Measurements from ENCODE around the gene KIAA0513. TPM values are rescaled to one million over a fixed set of nuclear protein-coding genes. Genes with fewer than 3 reads are reported as not detected.
"Not testable (repeated sequence)": the region's sequence is repeated elsewhere in the genome, so short reads cannot be mapped to it uniquely, and the experiment has no call there.

KIAA0513 gene
- total RNA-seq, 4 donors from 2014 or later, result 14.8 to 43.4 (median 28.5) TPM

DNA sequence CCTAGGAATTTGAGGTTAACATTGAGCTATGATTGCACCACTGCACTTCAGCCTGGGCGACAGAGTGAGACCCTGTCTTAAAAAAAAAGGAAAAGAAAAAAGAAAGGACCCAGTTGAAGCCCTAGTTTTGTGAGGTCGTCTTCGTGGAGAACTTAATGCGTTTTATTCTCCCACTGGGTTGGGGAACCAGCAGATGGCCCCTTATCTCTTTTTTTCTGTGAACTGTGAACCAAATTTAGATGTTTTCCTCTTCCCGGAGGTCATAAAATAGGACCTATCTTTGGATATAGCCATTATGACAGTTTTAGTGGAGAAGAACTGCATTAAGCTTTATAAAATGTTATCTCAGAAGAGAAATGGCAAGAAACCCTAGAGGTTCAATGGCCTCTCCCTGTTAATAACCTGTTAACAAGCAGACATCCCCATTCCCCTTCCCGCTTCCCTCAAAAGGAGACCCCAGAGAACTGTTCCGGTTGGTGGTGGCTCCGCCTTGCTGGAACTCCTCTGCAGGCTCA is 23.5 kb downstream of the KIAA0513 start:
- Histone ChIP-seq H3K4me3 (no peak overlapping the region), H3K36me3 (no peaks in the 10 kb centered on the region), H3K27ac (no peak overlapping the region), H3K4me1 (peaks cover 0 to 25% (median 9%) of the 10 kb centered on the region in 3 donors), H3K9me3 (no peaks in the 10 kb centered on the region), H3K27me3 (no peaks in the 10 kb centered on the region)
- no peak for ATAC-seq
- 63 to 71% methylated on average over 5 to 8 of the region's 8 CpGs for WGBS, 2 donors (ENCODE audit: low coverage in 1 of 2)
- no peak for TF ChIP-seq POLR2A (IDR thresholded peaks at IDR 0.05)
- TF ChIP-seq, protein P1, sequence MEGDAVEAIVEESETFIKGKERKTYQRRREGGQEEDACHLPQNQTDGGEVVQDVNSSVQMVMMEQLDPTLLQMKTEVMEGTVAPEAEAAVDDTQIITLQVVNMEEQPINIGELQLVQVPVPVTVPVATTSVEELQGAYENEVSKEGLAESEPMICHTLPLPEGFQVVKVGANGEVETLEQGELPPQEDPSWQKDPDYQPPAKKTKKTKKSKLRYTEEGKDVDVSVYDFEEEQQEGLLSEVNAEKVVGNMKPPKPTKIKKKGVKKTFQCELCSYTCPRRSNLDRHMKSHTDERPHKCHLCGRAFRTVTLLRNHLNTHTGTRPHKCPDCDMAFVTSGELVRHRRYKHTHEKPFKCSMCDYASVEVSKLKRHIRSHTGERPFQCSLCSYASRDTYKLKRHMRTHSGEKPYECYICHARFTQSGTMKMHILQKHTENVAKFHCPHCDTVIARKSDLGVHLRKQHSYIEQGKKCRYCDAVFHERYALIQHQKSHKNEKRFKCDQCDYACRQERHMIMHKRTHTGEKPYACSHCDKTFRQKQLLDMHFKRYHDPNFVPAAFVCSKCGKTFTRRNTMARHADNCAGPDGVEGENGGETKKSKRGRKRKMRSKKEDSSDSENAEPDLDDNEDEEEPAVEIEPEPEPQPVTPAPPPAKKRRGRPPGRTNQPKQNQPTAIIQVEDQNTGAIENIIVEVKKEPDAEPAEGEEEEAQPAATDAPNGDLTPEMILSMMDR (IDR thresholded peaks at IDR 0.05), result no peak
- TF ChIP-seq EP300 (IDR thresholded peaks at IDR 0.05), result no peak
- TF ChIP-seq POLR2AphosphoS5 (IDR thresholded peaks at IDR 0.05), result no peak

DNA sequence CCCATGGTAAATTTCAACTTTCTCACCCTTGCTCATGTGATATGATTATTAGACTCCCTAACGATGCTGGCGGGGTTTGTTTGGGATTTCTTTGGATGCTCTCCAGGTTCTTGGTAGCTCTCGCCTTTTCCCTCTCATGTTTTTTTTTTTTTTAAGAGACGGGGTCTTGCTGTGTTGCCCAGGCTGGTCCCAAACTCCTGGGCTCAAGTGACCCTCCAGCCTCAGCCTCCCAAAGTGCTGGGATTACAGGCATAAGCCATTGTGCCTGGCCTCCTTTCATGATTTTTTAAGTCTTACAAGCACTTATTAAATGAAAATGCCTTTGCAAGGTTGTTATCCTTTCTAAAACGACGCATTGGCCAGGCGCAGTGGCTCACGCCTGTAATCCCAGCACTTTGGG is 24.1 kb downstream of the KIAA0513 start:
- no peaks in the 10 kb centered on the region for H3K36me3 ChIP-seq
- peaks cover 0 to 31% (median 12%) of the 10 kb centered on the region in 3 donors for H3K4me1 ChIP-seq
- WGBS, 2 donors (ENCODE audit: low coverage in 1 of 2), result 79 to 82% methylated on average over 4 to 5 of the region's 8 CpGs
- no peak overlapping the region for H3K4me3 ChIP-seq
- TF ChIP-seq, protein P1 (IDR thresholded peaks at IDR 0.05), result no peak
- TF ChIP-seq EP300 (IDR thresholded peaks at IDR 0.05) (no peak), POLR2AphosphoS5 (IDR thresholded peaks at IDR 0.05) (no peak), POLR2A (IDR thresholded peaks at IDR 0.05) (no peak)
- H3K27me3 ChIP-seq, result no peaks in the 10 kb centered on the region
- ATAC-seq, result no peak
- H3K27ac ChIP-seq, result no peak overlapping the region
- H3K9me3 ChIP-seq, result no peaks in the 10 kb centered on the region

DNA sequence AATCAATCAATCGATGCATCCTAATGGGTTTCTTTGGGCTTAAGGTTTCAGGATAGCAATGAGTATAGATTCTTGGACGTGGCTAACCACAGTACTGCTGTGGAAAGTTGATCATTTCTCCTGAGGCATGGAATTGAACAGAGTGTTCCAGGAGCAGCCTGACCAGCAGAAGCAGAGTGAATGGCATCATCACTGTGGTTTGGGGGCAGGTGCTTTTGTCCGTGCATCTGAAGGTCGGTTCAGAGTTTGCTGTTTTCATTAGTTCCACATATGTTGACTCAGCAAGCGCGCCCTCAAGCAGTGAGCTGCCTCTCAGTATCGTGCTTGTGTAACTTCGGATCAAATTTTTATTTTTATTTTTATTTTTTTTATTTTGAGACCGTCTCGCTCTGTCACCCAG is 24.9 kb downstream of the KIAA0513 start:
- no peak for TF ChIP-seq POLR2A (IDR thresholded peaks at IDR 0.05)
- TF ChIP-seq EP300 (IDR thresholded peaks at IDR 0.05), result no peak
- TF ChIP-seq POLR2AphosphoS5 (IDR thresholded peaks at IDR 0.05), result no peak
- TF ChIP-seq, protein P1 (IDR thresholded peaks at IDR 0.05), result no peak
- H3K27me3 ChIP-seq, result no peaks in the 10 kb centered on the region

DNA sequence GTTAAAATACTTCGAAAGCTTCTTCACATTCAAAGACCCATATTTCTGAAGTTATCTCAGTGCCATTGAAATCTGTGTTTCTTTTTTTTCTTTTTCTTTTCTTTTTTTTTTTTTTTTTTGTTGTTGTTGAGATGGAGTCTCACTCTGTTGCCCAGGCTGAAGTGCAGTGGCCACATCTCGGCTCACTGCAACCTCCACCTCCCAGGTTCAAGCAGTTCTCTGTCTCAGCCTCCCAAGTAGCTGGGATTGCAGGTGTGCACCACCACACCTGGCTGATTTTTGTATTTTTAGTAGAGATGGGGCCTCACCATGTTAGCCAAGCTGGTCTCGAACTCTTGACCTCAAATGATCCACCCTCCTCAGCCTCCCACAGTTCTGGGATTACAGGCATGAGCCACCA is 26.7 kb downstream of the KIAA0513 start:
- Histone ChIP-seq H3K27ac (peak overlapping the region in 3 of 4 donors; percentile 78 to 82 (median 80)), H3K4me1 (peaks cover 0 to 36% (median 12%) of the 10 kb centered on the region in 3 donors)
- not testable (repeated sequence) for ATAC-seq, H3K27me3 ChIP-seq, H3K9me3 ChIP-seq, H3K36me3 ChIP-seq, H3K4me3 ChIP-seq
- 70 to 100% methylated on average over 1 to 2 of the region's 3 CpGs for WGBS, 2 donors (ENCODE audit: low coverage in 1 of 2)

More for the DNA sequence above, 24.9 kb downstream of the KIAA0513 start:
- ATAC-seq, result no peak
- Histone ChIP-seq H3K27ac (no peak overlapping the region), H3K36me3 (no peaks in the 10 kb centered on the region), H3K4me1 (peaks cover 0 to 36% (median 12%) of the 10 kb centered on the region in 3 donors), H3K4me3 (no peak overlapping the region), H3K9me3 (no peaks in the 10 kb centered on the region)
- 93 to 94% methylated on average over 9 of the region's 10 CpGs for WGBS, 2 donors (ENCODE audit: low coverage in 1 of 2)

DNA sequence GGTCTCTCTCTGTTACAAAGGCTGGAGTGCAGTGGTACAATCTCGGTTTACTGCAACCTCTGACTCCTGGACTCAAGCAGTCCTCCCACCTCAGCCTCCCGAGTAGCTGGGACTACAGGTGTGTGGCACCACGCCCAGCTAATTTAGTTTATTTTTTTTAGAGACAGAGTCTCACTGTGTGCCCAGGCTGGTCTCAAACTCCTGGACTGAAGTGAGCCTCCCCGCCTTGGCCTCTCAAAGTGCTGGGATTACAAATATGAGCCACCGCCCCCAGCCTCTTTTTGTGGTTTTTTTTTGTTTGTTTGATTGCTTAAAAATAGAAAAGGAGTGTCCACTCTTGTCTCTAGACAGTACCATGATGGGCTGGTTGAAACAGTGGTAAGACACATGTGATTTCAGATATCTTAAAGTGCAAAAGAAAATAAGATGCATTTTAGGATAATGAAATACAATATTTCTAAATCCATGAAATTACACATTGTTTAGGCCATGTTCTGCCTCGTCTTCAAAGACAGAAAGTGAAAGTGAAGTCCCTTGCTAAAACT is 27.4 kb downstream of the KIAA0513 start:
- H3K27me3 ChIP-seq, result no peaks in the 10 kb centered on the region
- H3K27ac ChIP-seq, result peak overlapping the region in 3 of 4 donors; percentile 78 to 82 (median 80)
- peak overlapping the region; percentile 22 to 40 for H3K4me3 ChIP-seq
- 6 to 56% methylated on average over 1 to 5 of the region's 6 CpGs for WGBS, 2 donors (ENCODE audit: low coverage in 1 of 2)
- peaks cover 0 to 36% (median 12%) of the 10 kb centered on the region in 3 donors for H3K4me1 ChIP-seq
- H3K36me3 ChIP-seq, result peaks cover 0 to 5% of the 10 kb centered on the region in 2 donors
- ATAC-seq, result no peak
- H3K9me3 ChIP-seq, result no peaks in the 10 kb centered on the region
- TF ChIP-seq POLR2AphosphoS5 (IDR thresholded peaks at IDR 0.05), result no peak
- no peak for TF ChIP-seq EP300 (IDR thresholded peaks at IDR 0.05)
- TF ChIP-seq, protein P1 (IDR thresholded peaks at IDR 0.05), result no peak
- no peak for TF ChIP-seq POLR2A (IDR thresholded peaks at IDR 0.05)
